ENCODE measurements around the gene GCFC2.

- TF ChIP-seq CTCF (IDR thresholded peaks at IDR 0.05) (no peak), POLR2A (IDR thresholded peaks at IDR 0.05) (peak; percentile 53)
Observed at GRCh38 chr2:75646583-75647425, 63.9 kb downstream of the GCFC2 start, which contains the start of gene MRPL19.

Measured in right lobe of liver (tissue), 4 donors.